Measurements from ENCODE around the gene DGKI. TPM values are rescaled to one million over a fixed set of nuclear protein-coding genes. Genes with fewer than 3 reads are reported as not detected.

Gene DGKI
- total and polyA plus RNA-seq, 2 experiments from 2014 or later = 0.16 to 1.0 TPM

DNA sequence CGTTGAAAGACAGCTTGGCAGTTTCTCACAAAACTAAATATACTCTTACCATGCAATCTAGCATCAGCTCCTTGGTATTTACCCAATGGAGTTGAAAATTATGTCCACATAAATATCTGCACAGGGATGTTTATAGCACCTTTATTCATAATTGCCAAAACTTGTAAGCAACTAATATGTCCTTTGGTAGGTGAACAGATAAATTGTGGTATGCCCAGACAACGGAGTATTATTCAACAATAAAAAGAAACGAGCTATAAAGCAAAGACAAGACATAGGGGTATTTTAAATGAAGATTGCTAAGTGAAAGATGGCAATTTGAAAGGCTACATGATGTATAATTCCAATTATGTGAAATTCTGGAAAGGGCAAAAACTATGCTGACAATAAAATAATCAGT lies 340.7 kb downstream of the DGKI start (continued):
- TF ChIP-seq, protein P1, sequence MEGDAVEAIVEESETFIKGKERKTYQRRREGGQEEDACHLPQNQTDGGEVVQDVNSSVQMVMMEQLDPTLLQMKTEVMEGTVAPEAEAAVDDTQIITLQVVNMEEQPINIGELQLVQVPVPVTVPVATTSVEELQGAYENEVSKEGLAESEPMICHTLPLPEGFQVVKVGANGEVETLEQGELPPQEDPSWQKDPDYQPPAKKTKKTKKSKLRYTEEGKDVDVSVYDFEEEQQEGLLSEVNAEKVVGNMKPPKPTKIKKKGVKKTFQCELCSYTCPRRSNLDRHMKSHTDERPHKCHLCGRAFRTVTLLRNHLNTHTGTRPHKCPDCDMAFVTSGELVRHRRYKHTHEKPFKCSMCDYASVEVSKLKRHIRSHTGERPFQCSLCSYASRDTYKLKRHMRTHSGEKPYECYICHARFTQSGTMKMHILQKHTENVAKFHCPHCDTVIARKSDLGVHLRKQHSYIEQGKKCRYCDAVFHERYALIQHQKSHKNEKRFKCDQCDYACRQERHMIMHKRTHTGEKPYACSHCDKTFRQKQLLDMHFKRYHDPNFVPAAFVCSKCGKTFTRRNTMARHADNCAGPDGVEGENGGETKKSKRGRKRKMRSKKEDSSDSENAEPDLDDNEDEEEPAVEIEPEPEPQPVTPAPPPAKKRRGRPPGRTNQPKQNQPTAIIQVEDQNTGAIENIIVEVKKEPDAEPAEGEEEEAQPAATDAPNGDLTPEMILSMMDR (conservative IDR thresholded peaks at IDR 0.05; ENCODE audit: low read depth in 2 of 2) = no peak
- no peak for TF ChIP-seq CREB1 (CRISPR knock-in tag; IDR thresholded peaks at IDR 0.05; ENCODE audit: low read depth)

DNA sequence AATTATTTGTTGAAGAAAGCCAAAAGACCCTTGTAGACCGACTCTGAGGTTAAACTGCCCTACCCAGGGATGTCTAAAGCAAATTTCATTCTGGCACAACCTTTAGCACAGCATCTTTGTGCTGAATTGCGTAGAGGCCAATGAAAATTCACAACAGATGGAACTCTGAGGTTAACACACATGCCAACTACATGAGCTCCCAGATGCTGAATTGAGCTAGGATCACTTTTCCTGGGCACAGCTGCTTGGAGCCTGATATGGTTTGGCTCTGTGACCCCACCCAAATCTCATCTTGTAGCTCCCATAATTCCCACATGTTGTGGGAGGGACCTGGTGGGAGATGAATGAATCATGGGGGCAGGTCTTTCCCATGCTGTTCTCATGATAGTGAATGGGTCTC lies 345.2 kb downstream of the DGKI start:
- no peak overlapping the region for H3K4me3 ChIP-seq
- no peak for ATAC-seq
- no peak overlapping the region for H3K4me2 ChIP-seq
- H3K27ac ChIP-seq (ENCODE audit: low read depth) = no peak overlapping the region
- Mint-ChIP-seq H3K27ac (no peak overlapping the region), H3K36me3 (ENCODE audit: low read depth) (no peaks in the 10 kb centered on the region), H3K27me3 (ENCODE audit: insufficient read depth, low read depth, poor library complexity) (no peaks in the 10 kb centered on the region), H3K4me1 (no peaks in the 10 kb centered on the region), H3K9me3 (no peaks in the 10 kb centered on the region), H3K4me3 (no peak overlapping the region)
- H3K27me3 ChIP-seq (ENCODE audit: insufficient read depth) = no peaks in the 10 kb centered on the region
- H2AFZ ChIP-seq = no peak overlapping the region
- DNase-seq (ENCODE audit: low spot score) = no peak
- H3K9me2 ChIP-seq (ENCODE audit: insufficient read depth) = peaks cover 5% of the 10 kb centered on the region; the same call in 1 of the 2 replicates
- H3K36me3 ChIP-seq (ENCODE audit: insufficient read depth) = no peaks in the 10 kb centered on the region
- H3K79me2 ChIP-seq (replicated peaks; ENCODE audit: insufficient read depth) = no peaks in the 10 kb centered on the region
- TF ChIP-seq NANOG (IDR thresholded peaks at IDR 0.05; ENCODE audit: borderline replicate concordance) (no peak), JUNB (IDR thresholded peaks at IDR 0.05; ENCODE audit: unreplicated experiment) (no peak), POLR2AphosphoS5 (IDR thresholded peaks at IDR 0.05; ENCODE audit: low read depth) (no peak), CREB1 (CRISPR knock-in tag; IDR thresholded peaks at IDR 0.05; ENCODE audit: low read depth) (no peak), STAT1 (IDR thresholded peaks at IDR 0.05; ENCODE audit: unreplicated experiment) (no peak), EZH2 (IDR thresholded peaks at IDR 0.05; ENCODE audit: low read depth, unreplicated experiment) (no peak), ZNF331 (CRISPR knock-in tag; IDR thresholded peaks at IDR 0.05; ENCODE audit: low read depth) (no peak)
- TF ChIP-seq, protein P2, sequence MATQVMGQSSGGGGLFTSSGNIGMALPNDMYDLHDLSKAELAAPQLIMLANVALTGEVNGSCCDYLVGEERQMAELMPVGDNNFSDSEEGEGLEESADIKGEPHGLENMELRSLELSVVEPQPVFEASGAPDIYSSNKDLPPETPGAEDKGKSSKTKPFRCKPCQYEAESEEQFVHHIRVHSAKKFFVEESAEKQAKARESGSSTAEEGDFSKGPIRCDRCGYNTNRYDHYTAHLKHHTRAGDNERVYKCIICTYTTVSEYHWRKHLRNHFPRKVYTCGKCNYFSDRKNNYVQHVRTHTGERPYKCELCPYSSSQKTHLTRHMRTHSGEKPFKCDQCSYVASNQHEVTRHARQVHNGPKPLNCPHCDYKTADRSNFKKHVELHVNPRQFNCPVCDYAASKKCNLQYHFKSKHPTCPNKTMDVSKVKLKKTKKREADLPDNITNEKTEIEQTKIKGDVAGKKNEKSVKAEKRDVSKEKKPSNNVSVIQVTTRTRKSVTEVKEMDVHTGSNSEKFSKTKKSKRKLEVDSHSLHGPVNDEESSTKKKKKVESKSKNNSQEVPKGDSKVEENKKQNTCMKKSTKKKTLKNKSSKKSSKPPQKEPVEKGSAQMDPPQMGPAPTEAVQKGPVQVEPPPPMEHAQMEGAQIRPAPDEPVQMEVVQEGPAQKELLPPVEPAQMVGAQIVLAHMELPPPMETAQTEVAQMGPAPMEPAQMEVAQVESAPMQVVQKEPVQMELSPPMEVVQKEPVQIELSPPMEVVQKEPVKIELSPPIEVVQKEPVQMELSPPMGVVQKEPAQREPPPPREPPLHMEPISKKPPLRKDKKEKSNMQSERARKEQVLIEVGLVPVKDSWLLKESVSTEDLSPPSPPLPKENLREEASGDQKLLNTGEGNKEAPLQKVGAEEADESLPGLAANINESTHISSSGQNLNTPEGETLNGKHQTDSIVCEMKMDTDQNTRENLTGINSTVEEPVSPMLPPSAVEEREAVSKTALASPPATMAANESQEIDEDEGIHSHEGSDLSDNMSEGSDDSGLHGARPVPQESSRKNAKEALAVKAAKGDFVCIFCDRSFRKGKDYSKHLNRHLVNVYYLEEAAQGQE (IDR thresholded peaks at IDR 0.05; ENCODE audit: unreplicated experiment) = no peak
- H3K4me1 ChIP-seq (ENCODE audit: insufficient read depth) = no peaks in the 10 kb centered on the region
- H3F3A ChIP-seq (replicated peaks; ENCODE audit: low read depth) = no peaks in the 10 kb centered on the region
- no peaks in the 10 kb centered on the region for H4K20me1 ChIP-seq (replicated peaks; ENCODE audit: insufficient read depth)

DNA sequence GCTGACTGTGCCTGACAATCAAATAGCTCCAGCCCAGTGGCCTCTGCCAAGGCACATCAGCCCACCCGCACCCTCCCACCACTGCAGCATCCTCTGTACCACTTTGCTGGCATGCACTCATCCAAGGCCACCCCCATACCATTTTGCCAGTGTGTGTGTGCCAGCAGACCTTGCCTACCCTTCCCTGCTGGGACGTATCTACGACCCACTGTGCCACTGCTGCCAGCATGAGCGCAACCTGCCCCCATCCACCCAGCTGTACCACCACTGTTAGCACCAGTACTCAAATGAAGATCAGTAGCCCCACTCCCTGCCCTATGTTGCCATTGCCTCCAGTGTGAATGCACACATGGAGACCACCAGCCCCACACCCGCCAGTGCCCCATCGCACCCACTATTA lies 353.9 kb downstream of the DGKI start:
- no peaks in the 10 kb centered on the region for H3F3A ChIP-seq (replicated peaks; ENCODE audit: low read depth)
- H3K27me3 ChIP-seq (ENCODE audit: insufficient read depth) = no peaks in the 10 kb centered on the region
- Mint-ChIP-seq H3K27me3 (ENCODE audit: insufficient read depth, low read depth, poor library complexity) (no peaks in the 10 kb centered on the region), H3K4me1 (no peaks in the 10 kb centered on the region; the same call in 2 of the 3 replicates), H3K4me3 (no peak overlapping the region), H3K9me3 (no peaks in the 10 kb centered on the region; the same call in 2 of the 3 replicates), H3K27ac (no peak overlapping the region), H3K36me3 (ENCODE audit: low read depth) (no peaks in the 10 kb centered on the region)
- H3K9me2 ChIP-seq (ENCODE audit: insufficient read depth) = 0 out of 2 replicates have a peak, but pooled peaks cover 8% of the 10 kb centered on the region
- H3K4me2 ChIP-seq = no peak overlapping the region
- H2AFZ ChIP-seq = no peak overlapping the region
- H4K20me1 ChIP-seq (replicated peaks; ENCODE audit: insufficient read depth) = no peaks in the 10 kb centered on the region
- H3K27ac ChIP-seq (ENCODE audit: low read depth) = no peak overlapping the region
- H3K79me2 ChIP-seq (replicated peaks; ENCODE audit: insufficient read depth) = no peaks in the 10 kb centered on the region
- H3K4me3 ChIP-seq = no peak overlapping the region
- no peaks in the 10 kb centered on the region for H3K36me3 ChIP-seq (ENCODE audit: insufficient read depth)
- ATAC-seq (no peak), DNase-seq (ENCODE audit: low spot score) (no peak)
- no peaks in the 10 kb centered on the region for H3K4me1 ChIP-seq (ENCODE audit: insufficient read depth)
- TF ChIP-seq NANOG (IDR thresholded peaks at IDR 0.05; ENCODE audit: borderline replicate concordance) = no peak
- no peak for TF ChIP-seq EZH2phosphoT487 (IDR thresholded peaks at IDR 0.05; ENCODE audit: unreplicated experiment)
- no peak for TF ChIP-seq STAT1 (IDR thresholded peaks at IDR 0.05; ENCODE audit: unreplicated experiment)
- no peak for TF ChIP-seq ZNF331 (CRISPR knock-in tag; IDR thresholded peaks at IDR 0.05; ENCODE audit: low read depth)
- no peak for TF ChIP-seq ZNF114 (CRISPR knock-in tag; IDR thresholded peaks at IDR 0.05)
- TF ChIP-seq, protein P3, sequence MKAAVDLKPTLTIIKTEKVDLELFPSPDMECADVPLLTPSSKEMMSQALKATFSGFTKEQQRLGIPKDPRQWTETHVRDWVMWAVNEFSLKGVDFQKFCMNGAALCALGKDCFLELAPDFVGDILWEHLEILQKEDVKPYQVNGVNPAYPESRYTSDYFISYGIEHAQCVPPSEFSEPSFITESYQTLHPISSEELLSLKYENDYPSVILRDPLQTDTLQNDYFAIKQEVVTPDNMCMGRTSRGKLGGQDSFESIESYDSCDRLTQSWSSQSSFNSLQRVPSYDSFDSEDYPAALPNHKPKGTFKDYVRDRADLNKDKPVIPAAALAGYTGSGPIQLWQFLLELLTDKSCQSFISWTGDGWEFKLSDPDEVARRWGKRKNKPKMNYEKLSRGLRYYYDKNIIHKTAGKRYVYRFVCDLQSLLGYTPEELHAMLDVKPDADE (IDR thresholded peaks at IDR 0.05) = no peak
- TF ChIP-seq CREB1 (CRISPR knock-in tag; IDR thresholded peaks at IDR 0.05; ENCODE audit: low read depth) = no peak
- TF ChIP-seq JUNB (IDR thresholded peaks at IDR 0.05; ENCODE audit: unreplicated experiment) = no peak

Measured in GM23338 (cell line).